ENCODE measurements around the gene RPS6KA2.

RPS6KA2 gene

GRCh38 chr6:166460473-166461437 lies 166.3 kb downstream of the RPS6KA2 start:
- no peak for DNase-seq

- DNase-seq: no peak
These were observed 167.1 kb downstream of the RPS6KA2 start for GRCh38 chr6:166459906-166460305.

- DNase-seq: no peak
These were observed 167.8 kb downstream of the RPS6KA2 start for GRCh38 chr6:166459272-166459671.

GRCh38 chr6:166456395-166457156 lies 170.5 kb downstream of the RPS6KA2 start:
- no peak for DNase-seq

- no peak for DNase-seq
These were observed 172.1 kb downstream of the RPS6KA2 start for GRCh38 chr6:166454692-166455515.

- no peak for DNase-seq
These were observed 173.4 kb downstream of the RPS6KA2 start for GRCh38 chr6:166453651-166454050.

GRCh38 chr6:166450167-166450873 lies 176.7 kb downstream of the RPS6KA2 start:
- no peak for DNase-seq

GRCh38 chr6:166449641-166450040 lies 177.4 kb downstream of the RPS6KA2 start:
- DNase-seq: no peak

- no peak for DNase-seq
These were observed 178.0 kb downstream of the RPS6KA2 start for GRCh38 chr6:166449036-166449435.

GRCh38 chr6:166448432-166448831 lies 178.6 kb downstream of the RPS6KA2 start:
- DNase-seq: no peak

- no peak for DNase-seq
These were observed 180.4 kb downstream of the RPS6KA2 start for GRCh38 chr6:166446567-166447065.

GRCh38 chr6:166446146-166446545 lies 180.9 kb downstream of the RPS6KA2 start:
- DNase-seq: no peak

GRCh38 chr6:166444446-166444845 lies 182.6 kb downstream of the RPS6KA2 start:
- DNase-seq: no peak

- no peak for DNase-seq
These were observed 183.9 kb downstream of the RPS6KA2 start for GRCh38 chr6:166443166-166443565.

GRCh38 chr6:166442131-166442685 lies 184.8 kb downstream of the RPS6KA2 start:
- DNase-seq: no peak

GRCh38 chr6:166441325-166442078 lies 185.5 kb downstream of the RPS6KA2 start:
- no peak for DNase-seq

GRCh38 chr6:166440729-166441128 lies 186.3 kb downstream of the RPS6KA2 start:
- no peak for DNase-seq

GRCh38 chr6:166440106-166440505 lies 186.9 kb downstream of the RPS6KA2 start:
- no peak for DNase-seq

- DNase-seq: no peak
These were observed 187.5 kb downstream of the RPS6KA2 start for GRCh38 chr6:166439366-166440091.

GRCh38 chr6:166438211-166438861 lies 188.7 kb downstream of the RPS6KA2 start:
- no peak for DNase-seq
